ENCODE results near the gene ZSCAN5A.
A peak's percentile ranks its signal among the peaks of the same experiment; 100 is the strongest.
"Not testable (repeated sequence)": the region's sequence is repeated elsewhere in the genome, so short reads cannot be mapped to it uniquely, and the experiment has no call there.

ZSCAN5A gene

GRCh38 chr19:56272161-56272798 is 42.4 kb downstream of the ZSCAN5A start, which contains the start of gene EDDM13:
TSS of gene EDDM13 (plus strand) at chr19:56272748. CDS start at chr19:56272835, 87 bp downstream.
- no peak for DNase-seq (ENCODE audit: low spot score)

- no peak for DNase-seq (ENCODE audit: low spot score)
Measured at GRCh38 chr19:56271151-56271550, 43.5 kb downstream of the ZSCAN5A start.

- no peak for DNase-seq (ENCODE audit: low spot score)
Measured at GRCh38 chr19:56270676-56271075, 44.0 kb downstream of the ZSCAN5A start.

GRCh38 chr19:56269348-56269747 is 45.3 kb downstream of the ZSCAN5A start:
- DNase-seq (ENCODE audit: low spot score), result no peak

- no peak for DNase-seq (ENCODE audit: low spot score)
Measured at GRCh38 chr19:56266051-56266450, 48.6 kb downstream of the ZSCAN5A start.

GRCh38 chr19:56263319-56263718 is 51.3 kb downstream of the ZSCAN5A start:
- no peak for DNase-seq (ENCODE audit: low spot score)

GRCh38 chr19:56261932-56262331 is 52.7 kb downstream of the ZSCAN5A start:
- DNase-seq (ENCODE audit: low spot score), result not testable (repeated sequence)

GRCh38 chr19:56261145-56261544 is 53.5 kb downstream of the ZSCAN5A start:
- no peak for DNase-seq (ENCODE audit: low spot score)

GRCh38 chr19:56258272-56258671 is 56.4 kb downstream of the ZSCAN5A start:
- no peak for DNase-seq (ENCODE audit: low spot score)

- peak; percentile 84 for DNase-seq (ENCODE audit: low spot score)
Measured at GRCh38 chr19:56253737-56254136, 60.9 kb downstream of the ZSCAN5A start.

- DNase-seq (ENCODE audit: low spot score), result peak; percentile 90
Measured at GRCh38 chr19:56252699-56253422, 61.8 kb downstream of the ZSCAN5A start.

- not testable (repeated sequence) for DNase-seq (ENCODE audit: low spot score)
Measured at GRCh38 chr19:56248736-56249338, 65.8 kb downstream of the ZSCAN5A start.

GRCh38 chr19:56245764-56246163 is 68.9 kb downstream of the ZSCAN5A start:
- not testable (repeated sequence) for DNase-seq (ENCODE audit: low spot score)

GRCh38 chr19:56245121-56245740 is 69.4 kb downstream of the ZSCAN5A start:
- peak; percentile 32 for DNase-seq (ENCODE audit: low spot score)

GRCh38 chr19:56223481-56223880 is 91.2 kb downstream of the ZSCAN5A start:
- DNase-seq (ENCODE audit: low spot score), result no peak

- DNase-seq (ENCODE audit: low spot score), result no peak
Measured at GRCh38 chr19:56222901-56223300, 91.7 kb downstream of the ZSCAN5A start.

GRCh38 chr19:56221851-56222250 is 92.8 kb downstream of the ZSCAN5A start:
- no peak for DNase-seq (ENCODE audit: low spot score)

GRCh38 chr19:56221442-56221841 is 93.2 kb downstream of the ZSCAN5A start:
- DNase-seq (ENCODE audit: low spot score), result not testable (repeated sequence)

- DNase-seq (ENCODE audit: low spot score), result no peak
Measured at GRCh38 chr19:56218961-56219360, 95.7 kb downstream of the ZSCAN5A start.

- no peak for DNase-seq (ENCODE audit: low spot score)
Measured at GRCh38 chr19:56217039-56217949, 97.3 kb downstream of the ZSCAN5A start.

GRCh38 chr19:56211718-56212117 is 102.9 kb downstream of the ZSCAN5A start:
- no peak for DNase-seq (ENCODE audit: low spot score)

- not testable (repeated sequence) for DNase-seq (ENCODE audit: low spot score)
Measured at GRCh38 chr19:56210036-56210435, 104.6 kb downstream of the ZSCAN5A start.

Measured in RKO (cell line).